NCI-H146 treated with DMSO at 0.1 percent for 48 hours (cell line): ENCODE results near the gene TTC9B.
"Not testable (repeated sequence)": the region's sequence is repeated elsewhere in the genome, so short reads cannot be mapped to it uniquely, and the experiment has no call there.

Source experiments
- DNase-seq: peaks from one replicate; lab custom pipeline; 2025; ENCODE audit not compliant: unreplicated experiment; lab: John Stamatoyannopoulos, UW

The TTC9B gene

GRCh38 chr19:40174092-40174491 is 44.1 kb downstream of the TTC9B start:
- DNase-seq: no peak

- DNase-seq: not testable (repeated sequence)
Observed at GRCh38 chr19:40171293-40171692, 46.9 kb downstream of the TTC9B start.

DNA sequence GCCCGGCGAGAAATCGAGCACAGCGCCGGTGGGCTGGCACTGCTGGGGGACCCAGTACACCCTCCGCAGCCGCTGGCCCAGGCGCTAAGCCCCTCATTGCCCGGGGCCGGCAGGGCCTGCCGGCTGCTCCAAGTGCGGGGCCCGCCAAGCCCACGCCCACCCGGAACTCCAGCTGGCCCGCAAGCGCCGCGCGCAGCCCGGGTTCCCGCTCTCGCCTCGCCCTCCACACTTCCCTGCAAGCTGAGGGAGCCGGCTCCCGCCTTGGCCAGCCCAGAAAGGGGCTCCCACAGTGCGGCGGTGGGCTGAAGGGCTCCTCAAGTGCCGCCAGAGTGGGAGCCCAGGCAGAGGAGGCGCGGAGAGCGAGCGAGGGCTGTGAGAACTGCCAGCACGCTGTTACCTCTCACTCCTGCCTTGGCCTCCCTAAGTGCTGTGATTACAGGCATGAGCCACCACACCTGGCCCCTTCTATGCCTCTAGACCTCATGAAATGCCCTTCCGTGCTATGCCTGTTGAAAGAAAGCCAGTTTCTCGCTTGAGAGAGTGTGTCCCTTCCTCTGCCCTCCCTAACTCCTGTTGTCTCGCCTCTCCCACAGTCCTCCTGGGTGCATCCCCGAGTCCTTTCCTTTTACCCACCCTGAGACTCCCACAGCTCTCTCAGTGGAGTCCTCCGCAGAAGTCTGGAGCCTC is 47.7 kb downstream of the TTC9B start:
- not testable (repeated sequence) for DNase-seq

GRCh38 chr19:40169482-40170302 is 48.5 kb downstream of the TTC9B start:
- not testable (repeated sequence) for DNase-seq
